DMS79 treated with DMSO at 0.1 percent for 48 hours (cell line): ENCODE data around the gene GALNS.
"Not testable (repeated sequence)": the region's sequence is repeated elsewhere in the genome, so short reads cannot be mapped to it uniquely, and the experiment has no call there.

Experiments used
- DNase-seq: peaks from one replicate; lab custom pipeline; 2025; lab: John Stamatoyannopoulos, UW

Gene GALNS

GRCh38 chr16:88836791-88837190 is 20.0 kb downstream of the GALNS start:
- no peak for DNase-seq

GRCh38 chr16:88835818-88836217 is 20.9 kb downstream of the GALNS start:
- DNase-seq = no peak

GRCh38 chr16:88835383-88835782 is 21.4 kb downstream of the GALNS start:
- no peak for DNase-seq

GRCh38 chr16:88834670-88835069 is 22.1 kb downstream of the GALNS start:
- no peak for DNase-seq

- DNase-seq = no peak
Measured at GRCh38 chr16:88833086-88833485, 23.7 kb downstream of the GALNS start.

- DNase-seq = no peak
Measured at GRCh38 chr16:88831838-88832237, 24.9 kb downstream of the GALNS start.

- DNase-seq = no peak
Measured at GRCh38 chr16:88830783-88831182, 26.0 kb downstream of the GALNS start.

- DNase-seq = no peak
Measured at GRCh38 chr16:88830258-88830657, 26.5 kb downstream of the GALNS start.

GRCh38 chr16:88828711-88829110 is 28.0 kb downstream of the GALNS start:
- no peak for DNase-seq

GRCh38 chr16:88827727-88828126 is 29.0 kb downstream of the GALNS start:
- no peak for DNase-seq

GRCh38 chr16:88826070-88826840 is 30.5 kb downstream of the GALNS start:
- no peak for DNase-seq

GRCh38 chr16:88825146-88825545 is 31.6 kb downstream of the GALNS start:
- no peak for DNase-seq

- no peak for DNase-seq
Measured at GRCh38 chr16:88824256-88825077, 32.3 kb downstream of the GALNS start.

GRCh38 chr16:88823646-88824045 is 33.1 kb downstream of the GALNS start:
- DNase-seq = not testable (repeated sequence)

- no peak for DNase-seq
Measured at GRCh38 chr16:88822281-88823040, 34.3 kb downstream of the GALNS start.

GRCh38 chr16:88821168-88821850 is 35.4 kb downstream of the GALNS start:
- DNase-seq = no peak

GRCh38 chr16:88820385-88821025 is 36.2 kb downstream of the GALNS start:
- DNase-seq = no peak

- no peak for DNase-seq
Measured at GRCh38 chr16:88819126-88819525, 37.6 kb downstream of the GALNS start.

- no peak for DNase-seq
Measured at GRCh38 chr16:88818575-88818874, 38.2 kb downstream of the GALNS start.

- DNase-seq = no peak
Measured at GRCh38 chr16:88817785-88818574, 38.8 kb downstream of the GALNS start.
